ENCODE data around the gene MAFF. TPM values are rescaled to one million over a fixed set of nuclear protein-coding genes. Genes with fewer than 3 reads are reported as not detected.
A peak's percentile ranks its signal among the peaks of the same experiment; 100 is the strongest.

The MAFF gene
- polyA plus RNA-seq, 6 donors from 2014 or later: 1.0 to 2.9 (median 1.6) TPM; not detected in 1

DNA sequence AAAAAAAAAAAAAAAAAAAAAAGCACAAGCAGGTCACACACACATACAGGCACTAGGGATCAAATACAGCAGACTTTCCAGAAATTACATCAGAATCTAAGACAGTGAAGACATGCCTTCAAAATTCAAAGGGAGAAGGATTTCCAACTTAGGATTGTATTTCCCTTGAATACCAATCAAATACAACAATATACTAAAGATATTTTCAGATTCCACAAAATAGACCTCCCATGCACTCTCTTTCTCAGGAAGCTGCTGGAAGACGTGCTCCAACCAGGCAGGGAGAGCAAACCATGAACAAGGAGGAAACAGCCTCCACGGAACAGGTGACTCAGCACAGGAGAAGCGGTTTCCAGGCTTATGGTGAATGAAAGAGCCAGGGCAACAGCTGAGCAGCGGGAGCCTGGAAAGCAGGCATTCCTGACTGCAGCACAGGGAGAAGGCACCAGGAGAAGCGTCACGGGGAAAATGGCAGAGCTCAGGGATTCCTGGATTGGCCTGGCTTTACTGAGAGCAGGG is 39.0 kb downstream of the MAFF start:
- DNase-seq: no peak
- peaks cover 0 to 7% (median 0%) of the 10 kb centered on the region in 3 donors for H3K4me1 Mint-ChIP-seq
- no peaks in the 10 kb centered on the region for H3K27me3 Mint-ChIP-seq
- H3K4me3 Mint-ChIP-seq: peak overlapping the region in 1 of 8 donors; percentile 12
- H3K36me3 Mint-ChIP-seq: peaks cover 0 to 23% of the 10 kb centered on the region in 2 donors
- no peak for ATAC-seq (ENCODE audit: low read depth in 2 of 2)
- H3K27ac Mint-ChIP-seq: peak overlapping the region in 1 of 6 donors; percentile 83
- H3K9me3 Mint-ChIP-seq: no peaks in the 10 kb centered on the region

DNA sequence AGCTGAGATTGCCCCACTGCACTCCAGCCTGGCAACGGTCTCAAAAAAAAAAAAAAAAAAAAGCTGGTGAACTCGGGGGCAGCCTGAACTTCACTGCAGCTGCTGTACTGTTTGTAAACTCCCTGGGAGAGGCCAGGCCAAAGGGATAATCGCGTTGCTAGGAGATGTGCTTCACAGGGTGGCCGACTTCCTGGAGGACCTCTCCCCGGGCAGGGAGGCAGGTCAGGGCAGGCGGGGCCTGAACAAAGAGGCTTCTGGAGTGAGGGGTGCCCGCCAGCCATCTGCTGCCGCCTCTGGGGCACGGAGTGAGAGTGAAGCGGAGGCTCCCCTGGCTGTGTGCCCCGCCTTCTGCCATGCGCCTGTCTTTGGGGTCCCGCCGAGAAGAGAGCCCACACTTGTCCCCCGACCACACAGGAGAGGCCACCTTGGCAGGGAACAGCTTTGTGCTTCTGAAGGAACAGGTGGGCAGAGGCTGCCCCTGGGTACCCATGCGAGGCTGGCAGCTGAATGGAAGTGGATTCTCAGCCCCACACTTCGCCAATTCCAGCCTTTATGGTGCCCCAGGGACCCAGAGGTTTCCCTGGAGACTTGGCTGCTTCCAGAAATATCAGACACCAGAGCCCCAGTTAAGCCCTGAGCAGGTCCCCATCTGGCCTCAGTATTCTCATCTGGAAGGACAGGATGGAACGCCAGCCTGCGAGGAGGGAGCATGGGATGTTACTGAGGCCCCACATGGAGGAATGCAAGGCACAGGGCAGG is 41.4 kb downstream of the MAFF start:
- DNase-seq (no peak), ATAC-seq (ENCODE audit: low read depth in 2 of 2) (no peak)
- no peaks in the 10 kb centered on the region for H3K27me3 Mint-ChIP-seq
- peak overlapping the region in 1 of 6 donors; percentile 19 for H3K27ac Mint-ChIP-seq
- peak overlapping the region in 1 of 8 donors; percentile 35 for H3K4me3 Mint-ChIP-seq
- H3K4me1 Mint-ChIP-seq: peaks cover 9 to 24% (median 9%) of the 10 kb centered on the region in 3 donors
- peaks cover 0 to 27% of the 10 kb centered on the region in 2 donors for H3K36me3 Mint-ChIP-seq
- no peaks in the 10 kb centered on the region for H3K9me3 Mint-ChIP-seq

DNA sequence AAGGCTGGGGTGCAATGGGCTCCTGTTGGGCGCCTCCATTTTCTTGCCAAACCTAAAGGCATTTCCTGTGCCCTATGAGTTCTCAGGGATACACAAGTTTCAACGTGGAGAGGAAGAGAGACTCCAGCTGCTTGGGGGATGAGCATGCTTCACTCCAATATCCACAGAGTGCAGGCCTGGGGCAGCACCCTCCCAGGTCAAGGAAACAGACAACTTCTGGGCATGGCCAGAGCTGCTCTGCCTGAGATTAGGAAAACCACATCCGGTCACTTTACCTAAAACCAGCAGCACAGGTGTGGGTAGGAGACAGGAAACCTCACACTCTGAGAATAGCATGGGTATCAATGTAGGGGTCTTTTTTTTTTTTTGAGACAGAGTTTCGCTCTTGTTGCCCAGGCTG is 42.3 kb downstream of the MAFF start:
- H3K9me3 Mint-ChIP-seq: peaks cover 0 to 2% (median 0%) of the 10 kb centered on the region in 7 donors
- H3K4me1 Mint-ChIP-seq: peaks cover 9 to 24% (median 13%) of the 10 kb centered on the region in 3 donors
- no peak overlapping the region for H3K4me3 Mint-ChIP-seq
- H3K27ac Mint-ChIP-seq: peak overlapping the region in 2 of 6 donors; percentile 59 to 66
- H3K36me3 Mint-ChIP-seq: peaks cover 0 to 33% of the 10 kb centered on the region in 2 donors
- ATAC-seq (ENCODE audit: low read depth in 2 of 2) (no peak), DNase-seq (no peak)
- H3K27me3 Mint-ChIP-seq: no peaks in the 10 kb centered on the region

DNA sequence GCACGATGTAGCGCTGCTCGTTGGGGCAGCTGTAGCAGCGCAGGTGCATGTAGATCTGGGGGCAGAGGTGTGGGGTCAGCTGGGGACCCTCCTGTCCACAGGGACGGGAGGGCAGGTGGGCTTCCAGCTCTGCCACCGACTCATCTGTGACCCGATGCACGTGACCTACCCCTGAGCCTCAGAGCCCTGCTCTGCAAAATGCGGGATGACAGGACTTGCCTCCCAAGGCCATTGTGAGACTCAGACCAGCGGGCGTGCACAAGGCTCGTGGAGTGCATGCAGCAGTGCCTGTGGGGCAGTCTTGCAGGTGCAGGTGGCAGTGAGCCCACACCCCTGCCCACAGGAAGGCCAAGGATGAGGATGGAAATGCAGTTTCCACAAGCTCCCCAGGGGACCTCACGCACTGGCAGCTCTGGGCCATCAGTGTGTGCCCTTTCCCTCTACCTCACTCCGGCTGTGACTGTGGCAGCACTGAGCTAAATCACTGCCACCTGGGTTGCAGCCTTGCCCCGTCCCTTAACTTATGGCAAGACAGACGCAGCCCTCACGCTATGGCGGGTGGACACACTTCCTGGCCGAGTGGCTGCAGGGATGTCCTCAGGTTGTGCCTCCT is 44.4 kb downstream of the MAFF start:
- no peak overlapping the region for H3K27ac Mint-ChIP-seq
- H3K27me3 Mint-ChIP-seq: no peaks in the 10 kb centered on the region
- H3K36me3 Mint-ChIP-seq: peaks cover 0 to 27% of the 10 kb centered on the region in 2 donors
- ATAC-seq (ENCODE audit: low read depth in 2 of 2) (no peak), DNase-seq (no peak)
- peaks cover 9 to 29% (median 13%) of the 10 kb centered on the region in 3 donors for H3K4me1 Mint-ChIP-seq
- H3K9me3 Mint-ChIP-seq: peaks cover 0 to 7% (median 0%) of the 10 kb centered on the region in 7 donors
- H3K4me3 Mint-ChIP-seq: no peak overlapping the region

DNA sequence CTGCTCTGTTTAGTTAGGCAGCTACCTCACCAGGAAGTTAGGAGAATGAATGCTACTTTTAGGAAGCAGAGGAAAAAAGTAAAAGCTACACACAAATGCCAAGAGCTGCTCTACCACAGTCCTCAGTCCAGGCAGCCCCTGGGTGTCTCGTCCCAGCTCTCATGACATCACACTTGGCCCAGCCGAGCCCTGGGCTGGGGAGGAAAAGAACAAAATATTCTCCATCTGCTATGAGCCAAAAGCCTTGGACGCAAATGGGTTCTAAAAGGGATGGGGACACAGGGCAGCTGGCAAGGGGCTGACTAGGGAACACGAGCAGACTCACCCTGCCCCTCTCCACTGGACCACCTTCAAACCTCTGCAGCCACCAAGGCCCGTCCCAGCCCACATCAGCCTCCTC is 44.9 kb downstream of the MAFF start:
- peaks cover 0 to 27% of the 10 kb centered on the region in 2 donors for H3K36me3 Mint-ChIP-seq
- H3K4me3 Mint-ChIP-seq: no peak overlapping the region
- H3K27ac Mint-ChIP-seq: peak overlapping the region in 1 of 6 donors; percentile 22
- peaks cover 9 to 29% (median 13%) of the 10 kb centered on the region in 3 donors for H3K4me1 Mint-ChIP-seq
- ATAC-seq (ENCODE audit: low read depth in 2 of 2) (no peak), DNase-seq (no peak)
- no peaks in the 10 kb centered on the region for H3K27me3 Mint-ChIP-seq
- H3K9me3 Mint-ChIP-seq: peaks cover 0 to 7% (median 0%) of the 10 kb centered on the region in 7 donors

DNA sequence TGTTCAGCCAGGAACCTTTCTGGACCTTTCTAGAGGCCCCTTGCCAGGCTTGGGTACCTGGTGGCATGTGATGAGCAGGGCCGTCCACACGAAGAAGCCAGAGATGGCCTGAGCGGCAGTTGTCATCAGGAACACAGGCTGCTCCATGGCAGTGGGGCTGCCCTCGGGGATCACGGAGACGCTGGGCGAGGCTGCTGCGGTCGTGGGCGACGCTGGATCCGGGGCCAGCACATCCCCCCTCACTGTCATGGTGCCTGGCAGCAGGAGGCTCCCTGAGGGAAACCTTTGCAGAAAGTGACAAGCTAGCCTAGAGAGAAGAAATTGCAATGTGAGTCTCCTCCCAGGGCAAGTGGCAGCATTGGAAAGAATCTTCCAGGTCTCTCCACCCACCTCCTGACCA is 45.9 kb downstream of the MAFF start:
- no peaks in the 10 kb centered on the region for H3K27me3 Mint-ChIP-seq
- peaks cover 0 to 27% of the 10 kb centered on the region in 2 donors for H3K36me3 Mint-ChIP-seq
- H3K4me1 Mint-ChIP-seq: peaks cover 9 to 29% (median 13%) of the 10 kb centered on the region in 3 donors
- peaks cover 0 to 7% (median 0%) of the 10 kb centered on the region in 7 donors for H3K9me3 Mint-ChIP-seq
- DNase-seq (no peak), ATAC-seq (ENCODE audit: low read depth in 2 of 2) (no peak)
- peak overlapping the region in 1 of 8 donors; percentile 15 for H3K4me3 Mint-ChIP-seq
- peak overlapping the region in 1 of 6 donors; percentile 24 for H3K27ac Mint-ChIP-seq

DNA sequence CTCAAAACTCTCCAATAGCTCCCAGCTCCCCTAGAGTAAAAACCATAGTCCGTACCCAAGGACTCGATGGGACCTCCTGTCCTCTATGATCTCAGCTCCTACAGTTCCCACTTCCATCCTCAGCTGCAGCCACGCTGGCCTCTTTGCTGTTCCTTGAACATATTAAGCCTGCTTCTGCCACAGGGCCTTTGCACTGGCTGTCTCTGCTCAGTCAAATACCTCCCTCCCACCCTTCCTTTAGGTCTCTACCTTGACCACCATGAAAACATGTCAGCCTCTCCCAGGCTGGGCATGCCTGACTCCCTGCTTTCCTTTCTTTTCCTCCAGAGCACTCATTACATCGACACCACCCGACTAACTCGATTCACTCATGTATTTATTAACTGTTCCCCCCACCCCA is 46.5 kb downstream of the MAFF start:
- H3K27ac Mint-ChIP-seq: no peak overlapping the region
- peaks cover 9 to 27% (median 13%) of the 10 kb centered on the region in 3 donors for H3K4me1 Mint-ChIP-seq
- H3K27me3 Mint-ChIP-seq: no peaks in the 10 kb centered on the region
- H3K36me3 Mint-ChIP-seq: peaks cover 0 to 25% of the 10 kb centered on the region in 2 donors
- ATAC-seq (ENCODE audit: low read depth in 2 of 2) (no peak), DNase-seq (no peak)
- H3K9me3 Mint-ChIP-seq: peaks cover 0 to 7% (median 0%) of the 10 kb centered on the region in 7 donors
- no peak overlapping the region for H3K4me3 Mint-ChIP-seq

DNA sequence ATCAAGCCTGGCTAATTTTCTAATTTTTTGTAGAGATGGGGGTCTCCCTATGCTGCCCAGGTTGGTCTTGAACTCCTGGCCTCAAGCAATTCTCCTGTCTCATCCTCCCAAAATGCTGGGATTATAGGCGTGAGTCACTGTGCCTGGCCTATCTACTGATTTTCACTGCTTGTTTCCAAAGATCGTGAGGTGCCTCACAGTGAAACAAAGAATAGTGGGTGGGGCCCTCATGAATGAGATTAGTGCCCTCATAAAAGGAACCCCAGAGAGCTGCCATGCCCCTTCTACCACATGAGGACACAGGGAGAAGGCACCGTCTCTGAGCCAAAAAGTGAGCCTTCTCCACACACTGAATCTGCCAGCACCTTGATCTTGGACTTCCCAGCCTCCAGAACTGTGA is 47.5 kb downstream of the MAFF start:
- Mint-ChIP-seq H3K4me1 (peaks cover 9 to 21% (median 13%) of the 10 kb centered on the region in 3 donors), H3K4me3 (no peak overlapping the region), H3K27me3 (no peaks in the 10 kb centered on the region), H3K36me3 (peaks cover 0 to 17% of the 10 kb centered on the region in 2 donors), H3K9me3 (peaks cover 0 to 7% (median 0%) of the 10 kb centered on the region in 7 donors), H3K27ac (no peak overlapping the region)
- ATAC-seq (ENCODE audit: low read depth in 2 of 2) (no peak), DNase-seq (no peak)

DNA sequence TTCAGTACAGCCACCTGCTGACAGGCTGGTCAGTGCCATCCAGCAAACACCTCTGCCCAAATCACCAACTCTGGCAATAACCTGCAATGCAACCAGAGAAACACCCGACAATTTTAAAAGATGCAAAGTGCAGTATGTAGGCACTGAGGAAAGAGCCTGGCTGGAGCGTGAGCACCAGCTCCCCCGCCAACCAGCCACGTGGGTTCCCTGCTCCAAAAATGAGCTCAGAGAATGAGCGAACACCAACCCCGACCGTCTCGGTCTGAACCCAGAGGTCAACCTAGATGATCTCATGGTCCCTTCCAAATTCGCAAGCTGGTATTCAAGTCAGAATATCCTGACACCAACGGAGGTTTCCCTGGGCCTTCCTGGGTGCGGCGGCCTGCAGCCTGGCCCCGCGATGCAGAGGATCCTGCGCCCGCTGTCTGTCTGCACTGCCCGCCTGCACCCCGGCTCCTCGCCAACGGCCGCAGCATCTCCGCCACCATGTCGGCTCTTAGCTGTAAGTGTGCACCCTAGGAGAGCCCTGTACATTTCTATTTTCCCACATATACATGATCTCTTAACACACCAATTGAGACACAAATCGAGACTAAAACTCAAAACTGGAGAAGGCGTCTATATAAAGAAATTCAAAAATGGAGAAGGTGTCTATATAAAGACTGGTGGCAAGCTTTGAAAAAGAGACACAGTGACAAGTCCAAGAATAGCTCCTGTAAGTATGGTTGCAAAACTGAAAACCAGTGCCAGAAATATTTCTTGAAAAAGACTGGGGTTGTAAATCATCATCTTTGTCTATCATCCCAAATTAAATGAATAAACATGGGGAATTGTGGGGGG is 48.2 kb downstream of the MAFF start:
- peaks cover 9 to 21% (median 13%) of the 10 kb centered on the region in 3 donors for H3K4me1 Mint-ChIP-seq
- ATAC-seq (ENCODE audit: low read depth in 2 of 2) (no peak), DNase-seq (no peak)
- peaks cover 0 to 17% of the 10 kb centered on the region in 2 donors for H3K36me3 Mint-ChIP-seq
- H3K4me3 Mint-ChIP-seq: peak overlapping the region in 2 of 8 donors; percentile 30 to 44
- peaks cover 0 to 7% (median 0%) of the 10 kb centered on the region in 7 donors for H3K9me3 Mint-ChIP-seq
- no peak overlapping the region for H3K27ac Mint-ChIP-seq
- no peaks in the 10 kb centered on the region for H3K27me3 Mint-ChIP-seq

DNA sequence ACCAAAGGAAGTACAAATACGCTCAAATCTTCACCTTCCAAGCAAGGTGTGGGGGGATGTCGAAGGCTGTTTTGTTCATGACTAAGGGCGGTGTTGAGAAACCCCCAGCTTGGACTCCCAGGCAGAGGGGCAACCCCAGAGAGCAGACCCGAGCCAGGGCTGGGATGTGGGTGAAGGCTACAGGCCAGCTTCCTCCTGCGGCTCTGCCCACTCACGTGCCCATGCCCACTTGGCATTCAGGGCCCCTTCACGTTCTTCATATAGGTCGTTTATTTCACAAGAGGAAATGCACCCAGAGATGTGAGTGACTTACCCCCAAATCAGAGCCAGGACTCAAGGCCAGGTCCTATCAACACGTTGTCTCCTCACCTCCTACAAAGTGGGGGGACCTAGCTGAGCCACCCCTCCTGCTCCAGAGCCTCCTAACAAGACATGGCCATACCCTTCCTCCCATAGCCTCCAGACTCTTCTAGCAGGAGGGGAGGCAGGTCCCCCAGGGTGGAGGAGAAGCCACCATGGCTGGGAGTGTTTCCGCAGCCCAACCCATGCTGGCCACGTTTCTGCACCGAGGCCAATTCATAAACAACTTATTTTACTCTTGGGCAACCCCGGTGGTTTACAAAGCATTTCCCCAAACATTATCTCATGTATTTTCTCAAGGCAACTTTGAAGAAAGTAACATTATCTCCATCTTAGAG is 49.0 kb downstream of the MAFF start:
- Mint-ChIP-seq H3K9me3 (peaks cover 0 to 7% (median 0%) of the 10 kb centered on the region in 7 donors), H3K4me1 (peaks cover 9 to 21% (median 13%) of the 10 kb centered on the region in 3 donors), H3K27me3 (no peaks in the 10 kb centered on the region), H3K36me3 (peaks cover 0 to 17% of the 10 kb centered on the region in 2 donors), H3K27ac (no peak overlapping the region), H3K4me3 (no peak overlapping the region)
- ATAC-seq (ENCODE audit: low read depth in 2 of 2) (no peak), DNase-seq (no peak)

DNA sequence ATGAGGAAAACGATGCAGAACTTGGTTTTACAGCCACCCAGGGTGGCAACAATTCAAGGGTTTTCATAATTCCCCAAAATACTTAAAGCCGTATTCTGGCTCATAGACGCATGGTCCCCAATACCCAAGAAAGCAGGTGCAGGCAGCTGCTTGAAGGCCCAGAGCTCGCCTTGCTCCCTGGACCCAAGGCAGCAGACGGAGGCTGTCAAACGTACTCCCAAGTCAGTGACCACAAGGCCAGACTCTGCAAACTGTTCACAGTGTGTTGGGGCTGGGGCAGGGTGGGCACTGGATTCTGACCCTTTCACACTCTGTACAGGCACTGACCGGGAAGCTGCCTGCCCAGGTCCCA is 49.5 kb downstream of the MAFF start:
- Mint-ChIP-seq H3K4me1 (peaks cover 9 to 16% (median 13%) of the 10 kb centered on the region in 3 donors), H3K27ac (no peak overlapping the region), H3K4me3 (no peak overlapping the region), H3K36me3 (peaks cover 0 to 17% of the 10 kb centered on the region in 2 donors), H3K9me3 (peaks cover 0 to 7% (median 0%) of the 10 kb centered on the region in 7 donors), H3K27me3 (no peaks in the 10 kb centered on the region)
- no peak for DNase-seq
- no peak for ATAC-seq (ENCODE audit: low read depth in 2 of 2)

DNA sequence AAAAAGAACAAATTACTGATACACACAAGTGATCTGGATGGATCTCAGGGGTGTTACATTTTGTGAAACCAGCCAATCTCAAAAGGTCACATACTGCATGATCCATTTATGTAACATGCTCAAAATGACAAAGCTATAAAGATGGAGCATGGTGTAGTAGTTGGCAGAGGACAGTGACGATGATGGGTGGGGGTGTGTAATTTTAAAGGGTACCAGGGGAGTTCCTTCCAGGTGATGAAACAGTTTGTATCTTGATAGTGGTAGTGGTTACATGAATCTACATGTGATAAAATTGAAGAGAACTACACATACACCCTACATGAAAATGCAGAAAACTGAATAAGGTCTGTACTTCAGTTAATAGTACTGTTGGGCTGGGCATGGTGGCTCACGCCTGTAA is 53.9 kb downstream of the MAFF start:
- peaks cover 0 to 2% (median 0%) of the 10 kb centered on the region in 7 donors for H3K9me3 Mint-ChIP-seq
- no peaks in the 10 kb centered on the region for H3K36me3 Mint-ChIP-seq
- H3K4me3 Mint-ChIP-seq: peak overlapping the region in 1 of 8 donors; percentile 76
- ATAC-seq (ENCODE audit: low read depth in 2 of 2) (no peak), DNase-seq (no peak)
- H3K27me3 Mint-ChIP-seq: no peaks in the 10 kb centered on the region
- peaks cover 8 to 17% (median 9%) of the 10 kb centered on the region in 3 donors for H3K4me1 Mint-ChIP-seq
- H3K27ac Mint-ChIP-seq: no peak overlapping the region

Measured in naive B cell (primary cell).